ENCODE measurements around the gene SLC44A3.

DNA sequence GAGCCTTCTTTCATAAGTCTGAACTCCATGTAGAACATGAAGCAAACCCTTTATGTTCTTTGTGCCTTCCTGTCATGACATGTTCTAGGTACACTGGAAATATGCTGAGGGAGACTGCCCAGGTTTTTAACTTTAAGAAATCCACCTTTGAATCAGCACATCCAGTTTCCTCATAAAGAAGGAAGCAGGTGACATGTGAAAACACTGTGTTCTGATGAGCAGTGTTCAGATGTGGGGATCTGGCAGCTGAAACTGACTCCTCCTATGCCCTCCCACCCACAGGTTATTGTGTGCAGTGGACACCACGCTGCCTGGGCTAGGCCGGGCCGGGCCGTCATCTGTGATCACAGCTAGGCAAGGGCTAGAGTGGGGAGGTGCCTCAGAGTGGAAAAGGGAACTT lies 55.6 kb downstream of the SLC44A3 start:
- TF ChIP-seq EP300 (conservative IDR thresholded peaks at IDR 0.05; ENCODE audit: poor library complexity, severe bottlenecking) (no peak), POLR2AphosphoS5 (IDR thresholded peaks at IDR 0.05) (no peak), RAD21 (conservative IDR thresholded peaks at IDR 0.05) (no peak)
- TF ChIP-seq, protein P1, sequence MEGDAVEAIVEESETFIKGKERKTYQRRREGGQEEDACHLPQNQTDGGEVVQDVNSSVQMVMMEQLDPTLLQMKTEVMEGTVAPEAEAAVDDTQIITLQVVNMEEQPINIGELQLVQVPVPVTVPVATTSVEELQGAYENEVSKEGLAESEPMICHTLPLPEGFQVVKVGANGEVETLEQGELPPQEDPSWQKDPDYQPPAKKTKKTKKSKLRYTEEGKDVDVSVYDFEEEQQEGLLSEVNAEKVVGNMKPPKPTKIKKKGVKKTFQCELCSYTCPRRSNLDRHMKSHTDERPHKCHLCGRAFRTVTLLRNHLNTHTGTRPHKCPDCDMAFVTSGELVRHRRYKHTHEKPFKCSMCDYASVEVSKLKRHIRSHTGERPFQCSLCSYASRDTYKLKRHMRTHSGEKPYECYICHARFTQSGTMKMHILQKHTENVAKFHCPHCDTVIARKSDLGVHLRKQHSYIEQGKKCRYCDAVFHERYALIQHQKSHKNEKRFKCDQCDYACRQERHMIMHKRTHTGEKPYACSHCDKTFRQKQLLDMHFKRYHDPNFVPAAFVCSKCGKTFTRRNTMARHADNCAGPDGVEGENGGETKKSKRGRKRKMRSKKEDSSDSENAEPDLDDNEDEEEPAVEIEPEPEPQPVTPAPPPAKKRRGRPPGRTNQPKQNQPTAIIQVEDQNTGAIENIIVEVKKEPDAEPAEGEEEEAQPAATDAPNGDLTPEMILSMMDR (IDR thresholded peaks at IDR 0.05; ENCODE audit: poor library complexity, severe bottlenecking), result no peak
